ENCODE measurements around the gene HOXD10.

DNA sequence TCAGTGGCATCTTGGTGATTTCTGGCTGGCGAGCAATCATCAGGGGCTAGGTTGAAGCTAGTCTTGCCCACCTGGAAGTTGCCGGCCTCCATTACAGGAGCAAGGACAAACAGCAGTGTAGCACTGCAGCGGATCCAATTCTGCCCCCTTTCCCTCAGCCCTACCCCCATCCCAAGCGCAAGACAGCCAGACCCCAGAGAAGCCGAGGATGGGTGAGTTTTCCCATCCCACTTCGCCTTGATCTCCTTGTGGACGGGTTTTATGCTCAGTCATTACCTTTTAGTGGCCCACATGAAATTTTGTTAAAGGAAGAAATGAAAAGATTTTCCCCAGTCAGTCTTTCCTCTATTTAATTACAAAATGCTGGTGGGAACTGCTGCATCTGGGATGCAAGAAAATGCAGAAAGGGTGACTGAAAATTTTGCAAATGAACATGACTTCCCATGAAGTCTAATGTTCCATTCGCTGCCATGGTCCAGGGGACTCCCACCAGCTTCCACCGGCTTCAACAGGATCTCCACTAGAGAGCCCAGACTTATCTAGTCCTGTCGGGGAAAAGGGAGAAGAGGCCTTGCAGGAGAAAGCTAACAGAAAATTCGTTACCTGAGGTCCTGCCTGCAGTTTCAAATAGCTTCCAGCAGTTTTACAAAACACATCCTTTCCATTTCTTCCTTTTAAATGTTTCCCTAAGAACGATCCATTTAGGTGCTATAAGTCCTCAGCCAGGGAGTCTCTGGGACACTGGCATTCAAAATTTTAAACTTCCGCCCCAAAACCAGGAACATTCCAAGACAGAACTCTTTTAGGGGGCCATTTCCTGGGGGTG, 4.0 kb downstream of the HOXD10 start:
- TF ChIP-seq, protein P1, sequence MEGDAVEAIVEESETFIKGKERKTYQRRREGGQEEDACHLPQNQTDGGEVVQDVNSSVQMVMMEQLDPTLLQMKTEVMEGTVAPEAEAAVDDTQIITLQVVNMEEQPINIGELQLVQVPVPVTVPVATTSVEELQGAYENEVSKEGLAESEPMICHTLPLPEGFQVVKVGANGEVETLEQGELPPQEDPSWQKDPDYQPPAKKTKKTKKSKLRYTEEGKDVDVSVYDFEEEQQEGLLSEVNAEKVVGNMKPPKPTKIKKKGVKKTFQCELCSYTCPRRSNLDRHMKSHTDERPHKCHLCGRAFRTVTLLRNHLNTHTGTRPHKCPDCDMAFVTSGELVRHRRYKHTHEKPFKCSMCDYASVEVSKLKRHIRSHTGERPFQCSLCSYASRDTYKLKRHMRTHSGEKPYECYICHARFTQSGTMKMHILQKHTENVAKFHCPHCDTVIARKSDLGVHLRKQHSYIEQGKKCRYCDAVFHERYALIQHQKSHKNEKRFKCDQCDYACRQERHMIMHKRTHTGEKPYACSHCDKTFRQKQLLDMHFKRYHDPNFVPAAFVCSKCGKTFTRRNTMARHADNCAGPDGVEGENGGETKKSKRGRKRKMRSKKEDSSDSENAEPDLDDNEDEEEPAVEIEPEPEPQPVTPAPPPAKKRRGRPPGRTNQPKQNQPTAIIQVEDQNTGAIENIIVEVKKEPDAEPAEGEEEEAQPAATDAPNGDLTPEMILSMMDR (IDR thresholded peaks at IDR 0.05) = no peak
- TF ChIP-seq EP300 (IDR thresholded peaks at IDR 0.05) = no peak
- TF ChIP-seq POLR2A (IDR thresholded peaks at IDR 0.05) = no peak
- TF ChIP-seq POLR2AphosphoS5 (IDR thresholded peaks at IDR 0.05) = no peak

Data from gastroesophageal sphincter (tissue), 3 donors.